Dedifferentiated amniotic fluid mesenchymal stem cell (primary cell): Measurements from ENCODE around the gene PLCD1.
"Not testable (repeated sequence)": the region's sequence is repeated elsewhere in the genome, so short reads cannot be mapped to it uniquely, and the experiment has no call there.

Source experiments
- DNase-seq: peaks from one replicate; pipeline ENCODE4 v3.0.0-alpha.2; 2016; ENCODE audit errors: extremely low spot score

PLCD1 gene

GRCh38 chr3:37986479-37987314, 42.7 kb downstream of the PLCD1 start:
- DNase-seq, result no peak

GRCh38 chr3:37985637-37986320, 43.7 kb downstream of the PLCD1 start:
- DNase-seq, result no peak

GRCh38 chr3:37984596-37984995, 44.8 kb downstream of the PLCD1 start:
- DNase-seq, result no peak

GRCh38 chr3:37984051-37984450, 45.4 kb downstream of the PLCD1 start:
- no peak for DNase-seq

- no peak for DNase-seq
Measured at GRCh38 chr3:37982331-37982730, 47.1 kb downstream of the PLCD1 start.

GRCh38 chr3:37981348-37981664, 48.1 kb downstream of the PLCD1 start:
- no peak for DNase-seq

- DNase-seq, result no peak
Measured at GRCh38 chr3:37980462-37981347, 48.7 kb downstream of the PLCD1 start.

- DNase-seq, result no peak
Measured at GRCh38 chr3:37979541-37980461, 49.6 kb downstream of the PLCD1 start.

GRCh38 chr3:37974121-37975083, 55.0 kb downstream of the PLCD1 start:
- no peak for DNase-seq

- no peak for DNase-seq
Measured at GRCh38 chr3:37973246-37974054, 56.0 kb downstream of the PLCD1 start.

- DNase-seq, result not testable (repeated sequence)
Measured at GRCh38 chr3:37972056-37972455, 57.4 kb downstream of the PLCD1 start.

GRCh38 chr3:37971467-37971866, 58.0 kb downstream of the PLCD1 start:
- DNase-seq, result no peak

- no peak for DNase-seq
Measured at GRCh38 chr3:37970802-37971201, 58.6 kb downstream of the PLCD1 start.

GRCh38 chr3:37969596-37970100, 59.8 kb downstream of the PLCD1 start:
- no peak for DNase-seq

- no peak for DNase-seq
Measured at GRCh38 chr3:37968813-37969595, 60.4 kb downstream of the PLCD1 start.

- no peak for DNase-seq
Measured at GRCh38 chr3:37968199-37968598, 61.2 kb downstream of the PLCD1 start.

- no peak for DNase-seq
Measured at GRCh38 chr3:37967260-37967881, 62.1 kb downstream of the PLCD1 start.

- DNase-seq, result no peak
Measured at GRCh38 chr3:37964716-37965115, 64.7 kb downstream of the PLCD1 start.
